Measurements from ENCODE around the gene DEFB108B.
"Not testable (repeated sequence)": the region's sequence is repeated elsewhere in the genome, so short reads cannot be mapped to it uniquely, and the experiment has no call there.

Gene DEFB108B

GRCh38 chr11:71821539-71821938 lies 11.5 kb upstream of the DEFB108B start:
- DNase-seq: not testable (repeated sequence)

DNA sequence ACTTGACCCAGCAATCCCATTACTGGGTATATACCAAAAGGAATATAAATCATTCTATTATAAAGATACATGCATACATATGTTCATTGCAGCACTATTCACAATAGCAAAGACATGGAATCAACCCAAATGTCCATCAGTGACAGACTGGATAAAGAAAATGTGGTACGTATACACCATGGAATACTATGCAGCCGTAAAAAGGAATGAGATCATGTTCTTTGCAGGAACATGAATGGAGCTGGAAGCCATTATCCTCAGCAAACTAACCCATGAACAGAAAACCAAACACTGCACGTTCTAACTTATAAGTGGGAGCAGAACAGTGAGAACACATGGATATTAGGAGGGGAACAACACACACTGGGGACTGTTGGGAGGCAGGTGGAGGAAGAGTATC lies 3.8 kb upstream of the DEFB108B start:
- DNase-seq: not testable (repeated sequence)

DNA sequence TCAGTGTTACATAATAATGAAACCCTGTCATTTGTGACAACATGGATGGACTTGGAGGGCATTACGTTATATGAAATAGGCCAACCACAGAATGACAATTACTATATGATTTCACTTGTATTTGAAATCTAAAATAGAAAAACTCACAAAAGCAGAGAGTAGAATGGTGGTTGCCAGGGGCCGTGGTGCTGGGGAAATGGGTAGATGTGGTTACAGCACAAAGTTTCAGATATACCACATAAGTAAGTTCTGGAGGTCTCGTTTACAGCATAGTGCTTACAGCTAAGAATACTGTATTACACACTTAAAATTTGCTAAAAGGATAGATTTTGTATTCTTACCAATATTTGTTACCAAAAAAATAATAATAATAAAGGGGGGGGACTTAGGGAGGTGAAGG lies 3.3 kb upstream of the DEFB108B start:
- DNase-seq: not testable (repeated sequence)

DNA sequence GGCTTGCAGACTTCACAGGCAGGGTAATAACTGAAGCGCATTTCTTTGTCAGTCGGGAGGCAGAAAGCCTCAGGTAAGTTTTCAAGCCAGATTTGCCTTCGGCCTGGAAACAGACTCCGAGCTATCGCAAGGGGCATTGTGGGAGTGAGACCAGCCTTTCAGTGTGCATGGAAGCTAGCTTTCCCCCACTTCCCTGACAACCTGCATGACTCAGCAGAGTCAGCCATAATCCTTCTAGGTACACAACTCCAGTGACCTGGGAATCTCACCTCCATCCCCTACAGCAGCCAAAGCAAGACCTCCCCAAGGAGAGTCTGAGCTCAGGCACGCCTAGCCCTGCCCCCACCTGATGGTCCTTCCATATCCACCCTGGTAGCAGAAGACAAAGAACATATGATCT lies 9.7 kb downstream of the DEFB108B start:
- DNase-seq: not testable (repeated sequence)

GRCh38 chr11:71843355-71843754 lies 10.4 kb downstream of the DEFB108B start:
- DNase-seq: not testable (repeated sequence)

- no peak for DNase-seq
Measured at GRCh38 chr11:71843858-71844257, 10.9 kb downstream of the DEFB108B start.

DNA sequence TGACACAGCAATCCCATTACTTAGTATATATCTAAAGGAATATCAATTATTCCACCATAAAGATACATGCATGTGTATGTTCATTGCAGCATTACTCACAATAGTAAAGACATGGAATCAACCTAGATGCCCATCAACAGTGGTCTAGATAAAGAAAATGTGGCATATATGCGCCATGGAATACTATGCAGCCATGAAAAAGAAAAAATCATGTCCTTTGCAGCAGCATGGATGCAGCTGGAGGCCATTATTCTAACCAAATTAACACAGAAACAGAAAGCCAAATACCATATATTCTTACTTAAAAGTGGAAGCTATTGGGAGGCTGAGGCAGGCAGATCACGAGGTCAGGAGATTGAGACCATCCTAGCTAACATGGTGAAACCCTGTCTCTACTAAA lies 20.9 kb downstream of the DEFB108B start:
- DNase-seq: not testable (repeated sequence)

- DNase-seq: not testable (repeated sequence)
Measured at GRCh38 chr11:71855880-71856279, 22.9 kb downstream of the DEFB108B start.

DNA sequence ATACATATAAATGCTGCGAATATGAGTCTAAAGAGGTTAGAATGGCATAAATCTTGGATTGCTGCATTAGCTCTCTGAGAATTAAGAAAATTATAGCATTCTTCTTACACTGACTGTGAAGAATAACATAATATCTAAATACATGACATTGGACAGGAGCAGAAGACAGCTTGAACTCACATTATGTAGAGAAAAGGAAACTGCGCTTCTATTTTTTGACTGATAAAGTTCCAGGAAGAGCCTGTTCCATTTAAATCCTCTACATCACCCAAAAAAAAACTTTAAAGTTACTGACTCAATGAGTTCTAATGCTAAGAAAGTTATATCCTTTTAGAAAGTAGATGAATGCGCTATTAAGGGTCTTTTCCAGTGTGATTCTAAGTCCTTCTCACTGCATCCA lies 27.8 kb downstream of the DEFB108B start:
- not testable (repeated sequence) for DNase-seq

DNA sequence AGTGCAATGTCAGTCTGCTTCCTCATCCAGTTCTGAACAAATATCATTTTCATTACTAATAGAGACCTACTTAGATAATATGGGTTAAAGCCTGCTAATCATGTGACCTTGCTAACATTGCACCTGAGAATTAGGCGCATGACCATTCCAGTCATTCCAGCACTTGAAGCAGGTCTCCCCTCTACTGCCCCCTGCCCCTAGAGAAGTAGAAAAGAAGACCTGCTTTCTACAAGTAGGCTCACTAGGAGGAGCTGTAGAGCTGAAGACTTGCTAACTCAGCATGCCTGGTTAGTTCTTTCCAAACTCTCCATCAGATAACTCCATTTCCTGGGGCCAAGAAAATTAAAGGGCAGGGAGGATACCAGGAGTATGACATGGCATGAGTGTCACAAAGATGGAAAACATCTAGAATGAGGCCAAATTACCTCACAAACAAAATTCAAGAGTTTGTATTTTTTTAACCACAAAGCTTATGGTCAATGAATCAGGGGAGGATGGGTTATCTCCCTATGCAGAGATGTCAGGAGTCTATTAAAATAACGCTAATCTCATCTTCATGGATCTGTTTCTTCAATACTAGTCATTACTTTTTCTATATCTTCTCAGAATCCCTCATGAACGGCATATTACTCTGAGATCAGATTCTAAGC lies 31.1 kb downstream of the DEFB108B start:
- DNase-seq: not testable (repeated sequence)

DNA sequence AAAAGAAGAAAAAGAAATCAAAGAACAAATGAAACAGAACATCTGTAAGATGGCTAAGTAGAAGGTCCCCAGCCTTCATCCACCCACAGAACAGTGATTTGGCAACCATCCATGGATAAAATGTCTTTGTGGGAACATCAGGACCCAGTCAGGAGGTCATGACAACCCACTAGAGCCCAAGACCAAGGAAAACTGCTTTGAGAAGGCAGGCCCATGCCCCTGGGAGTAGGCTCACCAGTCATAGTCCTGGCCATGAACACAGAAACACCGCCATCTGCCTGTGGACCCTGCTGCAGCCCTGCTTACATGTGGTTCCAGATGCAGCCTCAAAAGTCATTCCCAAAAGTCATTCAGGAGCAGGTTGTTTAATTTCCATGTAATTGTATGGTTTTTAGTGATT lies 34.2 kb downstream of the DEFB108B start:
- not testable (repeated sequence) for DNase-seq

GRCh38 chr11:71869931-71870330 lies 36.9 kb downstream of the DEFB108B start:
- not testable (repeated sequence) for DNase-seq

- not testable (repeated sequence) for DNase-seq
Measured at GRCh38 chr11:71870661-71871060, 37.7 kb downstream of the DEFB108B start.

GRCh38 chr11:71876262-71876661 lies 43.3 kb downstream of the DEFB108B start:
- DNase-seq: not testable (repeated sequence)

- DNase-seq: not testable (repeated sequence)
Measured at GRCh38 chr11:71878059-71878458, 45.1 kb downstream of the DEFB108B start, which contains the start of gene DEFB131B. TSS of gene DEFB131B (plus strand) at chr11:71878453. CDS start at chr11:71878453, 0 bp downstream.

GRCh38 chr11:71885806-71886205 lies 52.8 kb downstream of the DEFB108B start:
- not testable (repeated sequence) for DNase-seq
